Measurements from ENCODE around the gene RARB. TPM values are rescaled to one million over a fixed set of nuclear protein-coding genes. Genes with fewer than 3 reads are reported as not detected.

RARB gene
- polyA plus RNA-seq, 1 donor from 2014 or later, result 13.2 TPM

- H3K9me3 ChIP-seq (ENCODE audit: low read length), result no peaks in the 10 kb centered on the region
- H3K4me2 ChIP-seq (ENCODE audit: low read length), result no peak overlapping the region
- H3K36me3 ChIP-seq (ENCODE audit: insufficient read depth, low read length), result no peaks in the 10 kb centered on the region
- H3K9me2 ChIP-seq (ENCODE audit: insufficient read depth, low read length), result no peaks in the 10 kb centered on the region
- H2AFZ ChIP-seq (ENCODE audit: low read depth, low read length), result no peak overlapping the region
- H3F3A ChIP-seq (ENCODE audit: insufficient read depth, low read length, poor library complexity, severe bottlenecking), result no peaks in the 10 kb centered on the region
- no peak for TF ChIP-seq RAD21 (conservative IDR thresholded peaks at IDR 0.05)
- no peak for TF ChIP-seq TAF1 (IDR thresholded peaks at IDR 0.05; ENCODE audit: low read depth)
- TF ChIP-seq REST (IDR thresholded peaks at IDR 0.05; ENCODE audit: borderline replicate concordance), result no peak
- TF ChIP-seq EP300 (conservative IDR thresholded peaks at IDR 0.05; ENCODE audit: poor library complexity, severe bottlenecking), result no peak
- TF ChIP-seq CTCF (IDR thresholded peaks at IDR 0.05; ENCODE audit: poor library complexity, severe bottlenecking), result no peak
- no peak for TF ChIP-seq POLR2AphosphoS5 (IDR thresholded peaks at IDR 0.05)
- TF ChIP-seq MXI1 (conservative IDR thresholded peaks at IDR 0.05; ENCODE audit: poor library complexity, severe bottlenecking), result no peak
- TF ChIP-seq EZH2 (IDR thresholded peaks at IDR 0.05; ENCODE audit: borderline replicate concordance, insufficient read depth, low read length, poor library complexity, severe bottlenecking), result no peak
- no peak overlapping the region for H3K9ac ChIP-seq (ENCODE audit: low read length)
- no peaks in the 10 kb centered on the region for H3K79me2 ChIP-seq (replicated peaks; ENCODE audit: insufficient read depth, low read length)
- H3K27me3 ChIP-seq (ENCODE audit: insufficient read depth, low read depth, low read length), result no peaks in the 10 kb centered on the region
- no peaks in the 10 kb centered on the region for H4K20me1 ChIP-seq (ENCODE audit: insufficient read depth)
- no peak overlapping the region for H3K27ac ChIP-seq (ENCODE audit: low read length)
- H3K4me3 ChIP-seq (ENCODE audit: low read length), result no peak overlapping the region
These were observed 146.9 kb downstream of the RARB start for GRCh38 chr3:25575001-25575400.

GRCh38 chr3:25576146-25576545 lies 148.1 kb downstream of the RARB start:
- H3K4me2 ChIP-seq (ENCODE audit: low read length), result no peak overlapping the region
- H3K27ac ChIP-seq (ENCODE audit: low read length), result no peak overlapping the region
- no peaks in the 10 kb centered on the region for H3F3A ChIP-seq (ENCODE audit: insufficient read depth, low read length, poor library complexity, severe bottlenecking)
- H3K36me3 ChIP-seq (ENCODE audit: insufficient read depth, low read length), result no peaks in the 10 kb centered on the region
- H3K9ac ChIP-seq (ENCODE audit: low read length), result no peak overlapping the region
- no peaks in the 10 kb centered on the region for H3K9me3 ChIP-seq (ENCODE audit: low read length)
- TF ChIP-seq SMC3 (conservative IDR thresholded peaks at IDR 0.05; ENCODE audit: poor library complexity) (no peak), POLR2AphosphoS5 (IDR thresholded peaks at IDR 0.05) (no peak), MXI1 (conservative IDR thresholded peaks at IDR 0.05; ENCODE audit: poor library complexity, severe bottlenecking) (no peak), TAF1 (IDR thresholded peaks at IDR 0.05; ENCODE audit: low read depth) (no peak), CTCF (IDR thresholded peaks at IDR 0.05; ENCODE audit: poor library complexity, severe bottlenecking) (no peak), EP300 (conservative IDR thresholded peaks at IDR 0.05; ENCODE audit: poor library complexity, severe bottlenecking) (no peak), REST (IDR thresholded peaks at IDR 0.05; ENCODE audit: borderline replicate concordance) (no peak), EZH2 (IDR thresholded peaks at IDR 0.05; ENCODE audit: borderline replicate concordance, insufficient read depth, low read length, poor library complexity, severe bottlenecking) (no peak), RAD21 (conservative IDR thresholded peaks at IDR 0.05) (no peak)
- no peaks in the 10 kb centered on the region for H3K27me3 ChIP-seq (ENCODE audit: insufficient read depth, low read depth, low read length)
- H4K20me1 ChIP-seq (ENCODE audit: insufficient read depth), result no peaks in the 10 kb centered on the region
- H3K4me3 ChIP-seq (ENCODE audit: low read length), result no peak overlapping the region
- no peaks in the 10 kb centered on the region for H3K79me2 ChIP-seq (replicated peaks; ENCODE audit: insufficient read depth, low read length)
- no peaks in the 10 kb centered on the region for H3K9me2 ChIP-seq (ENCODE audit: insufficient read depth, low read length)
- H2AFZ ChIP-seq (ENCODE audit: low read depth, low read length), result no peak overlapping the region

All from neural cell (in vitro differentiated cells).